ENCODE results near the gene TTLL9. TPM values are rescaled to one million over a fixed set of nuclear protein-coding genes. Genes with fewer than 3 reads are reported as not detected.
A peak's percentile ranks its signal among the peaks of the same experiment; 100 is the strongest.

TTLL9 gene
- total RNA-seq, 1 experiment from 2014 or later = not detected

DNA sequence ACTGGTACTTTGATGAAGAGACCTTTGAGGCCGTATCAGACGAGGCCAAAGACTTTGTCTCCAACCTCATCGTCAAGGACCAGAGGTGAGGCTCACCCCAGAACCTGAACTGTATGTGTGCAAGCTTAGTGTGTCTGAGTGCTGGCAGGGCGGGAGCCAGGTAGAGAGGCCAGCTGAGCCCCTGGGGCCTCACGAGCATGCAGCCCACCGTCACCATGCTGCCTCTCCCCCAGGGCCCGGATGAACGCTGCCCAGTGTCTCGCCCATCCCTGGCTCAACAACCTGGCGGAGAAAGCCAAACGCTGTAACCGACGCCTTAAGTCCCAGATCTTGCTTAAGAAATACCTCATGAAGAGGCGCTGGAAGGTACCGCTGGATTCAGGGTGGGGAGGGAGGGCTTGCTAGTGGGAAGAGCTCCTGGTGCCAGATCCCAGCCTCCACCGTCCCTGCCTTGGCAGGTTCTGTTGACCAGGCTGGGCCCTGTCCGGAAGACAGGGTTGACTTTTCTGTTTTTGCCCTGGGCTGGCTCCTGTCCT, 38.6 kb upstream of the TTLL9 start:
- CTCF ChIA-PET = no interaction called here
- intact Hi-C loops (cut with micrococcal nuclease; ENCODE audit: unreplicated experiment) = no loop called here
- H3K36me3 ChIP-seq (ENCODE audit: insufficient read depth, low read length, poor library complexity, severe bottlenecking) = no peaks in the 10 kb centered on the region

DNA sequence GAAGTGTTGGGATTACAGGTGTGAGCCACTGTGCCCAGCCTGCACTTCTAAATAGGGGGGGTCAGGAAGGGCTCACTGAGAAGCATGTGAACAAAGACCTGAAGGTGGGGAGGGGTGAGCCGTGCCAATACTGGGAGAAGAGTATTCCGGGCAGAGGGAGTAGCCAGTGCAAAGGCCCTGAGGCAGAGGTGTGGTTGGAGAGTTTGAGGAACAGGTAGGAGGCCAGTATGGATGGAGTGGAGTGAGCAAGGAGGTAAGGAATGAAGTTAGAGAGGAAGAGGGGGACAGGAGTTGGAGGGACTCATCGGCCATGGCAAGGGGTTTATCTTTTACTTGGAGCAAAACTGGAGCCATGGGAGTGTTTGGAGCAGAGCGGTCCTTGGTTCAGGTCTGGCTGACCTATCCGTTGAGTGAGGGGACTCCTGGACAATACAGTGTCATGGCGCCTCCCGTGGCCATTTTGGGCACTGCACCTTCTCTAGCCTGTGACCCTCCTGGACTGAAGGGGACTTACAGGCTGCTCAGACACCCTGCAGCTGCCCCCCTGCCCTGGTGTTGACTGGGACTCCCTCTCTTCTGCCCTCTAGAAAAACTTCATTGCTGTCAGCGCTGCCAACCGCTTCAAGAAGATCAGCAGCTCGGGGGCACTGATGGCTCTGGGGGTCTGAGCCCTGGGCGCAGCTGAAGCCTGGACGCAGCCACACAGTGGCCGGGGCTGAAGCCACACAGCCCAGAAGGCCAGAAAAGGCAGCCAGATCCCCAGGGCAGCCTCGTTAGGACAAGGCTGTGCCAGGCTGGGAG, 37.1 kb upstream of the TTLL9 start:
- H3K36me3 ChIP-seq (ENCODE audit: insufficient read depth, low read length, poor library complexity, severe bottlenecking) = no peaks in the 10 kb centered on the region
- H3K4me3 ChIP-seq (ENCODE audit: low read depth, low read length, poor library complexity, severe bottlenecking) = no peak overlapping the region
- POLR2A ChIA-PET (ENCODE audit: low non-redundant PET) = no interaction called here
- no peaks in the 10 kb centered on the region for H3K27me3 ChIP-seq (replicated peaks; ENCODE audit: insufficient read depth, low read depth, low read length, poor library complexity)
- no TSS peak for BruUV-seq (replicated peaks)
- peak; percentile 43 for DNase-seq (ENCODE audit: low spot score)
- no peaks in the 10 kb centered on the region for H3K9me3 ChIP-seq (ENCODE audit: low read depth, low read length, poor library complexity, severe bottlenecking)
- TF ChIP-seq EZH2 (IDR thresholded peaks at IDR 0.05; ENCODE audit: borderline replicate concordance, low read depth, low read length, poor library complexity, severe bottlenecking) = no peak
- TF ChIP-seq, protein P1, sequence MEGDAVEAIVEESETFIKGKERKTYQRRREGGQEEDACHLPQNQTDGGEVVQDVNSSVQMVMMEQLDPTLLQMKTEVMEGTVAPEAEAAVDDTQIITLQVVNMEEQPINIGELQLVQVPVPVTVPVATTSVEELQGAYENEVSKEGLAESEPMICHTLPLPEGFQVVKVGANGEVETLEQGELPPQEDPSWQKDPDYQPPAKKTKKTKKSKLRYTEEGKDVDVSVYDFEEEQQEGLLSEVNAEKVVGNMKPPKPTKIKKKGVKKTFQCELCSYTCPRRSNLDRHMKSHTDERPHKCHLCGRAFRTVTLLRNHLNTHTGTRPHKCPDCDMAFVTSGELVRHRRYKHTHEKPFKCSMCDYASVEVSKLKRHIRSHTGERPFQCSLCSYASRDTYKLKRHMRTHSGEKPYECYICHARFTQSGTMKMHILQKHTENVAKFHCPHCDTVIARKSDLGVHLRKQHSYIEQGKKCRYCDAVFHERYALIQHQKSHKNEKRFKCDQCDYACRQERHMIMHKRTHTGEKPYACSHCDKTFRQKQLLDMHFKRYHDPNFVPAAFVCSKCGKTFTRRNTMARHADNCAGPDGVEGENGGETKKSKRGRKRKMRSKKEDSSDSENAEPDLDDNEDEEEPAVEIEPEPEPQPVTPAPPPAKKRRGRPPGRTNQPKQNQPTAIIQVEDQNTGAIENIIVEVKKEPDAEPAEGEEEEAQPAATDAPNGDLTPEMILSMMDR (conservative IDR thresholded peaks at IDR 0.05; ENCODE audit: low read depth, low read length) = peak; percentile 85
- no peaks in the 10 kb centered on the region for H3K4me1 ChIP-seq (ENCODE audit: insufficient read depth, low read length, poor library complexity, severe bottlenecking)
- intact Hi-C loops (cut with micrococcal nuclease; ENCODE audit: unreplicated experiment) = no loop called here
- H3K27ac ChIP-seq (ENCODE audit: low read depth, low read length, poor library complexity, severe bottlenecking) = no peak overlapping the region
- CTCF ChIA-PET = no interaction called here

More for the DNA sequence above, 38.6 kb upstream of the TTLL9 start:
- BruUV-seq (replicated peaks) = no TSS peak
- Histone ChIP-seq H3K9me3 (ENCODE audit: low read depth, low read length, poor library complexity, severe bottlenecking) (no peaks in the 10 kb centered on the region), H3K4me3 (ENCODE audit: low read depth, low read length, poor library complexity, severe bottlenecking) (no peak overlapping the region), H3K27me3 (replicated peaks; ENCODE audit: insufficient read depth, low read depth, low read length, poor library complexity) (no peaks in the 10 kb centered on the region), H3K27ac (ENCODE audit: low read depth, low read length, poor library complexity, severe bottlenecking) (no peak overlapping the region), H3K4me1 (ENCODE audit: insufficient read depth, low read length, poor library complexity, severe bottlenecking) (no peaks in the 10 kb centered on the region)
- POLR2A ChIA-PET (ENCODE audit: low non-redundant PET) = no interaction called here
- no peak for DNase-seq (ENCODE audit: low spot score)
- TF ChIP-seq, protein P1 (conservative IDR thresholded peaks at IDR 0.05; ENCODE audit: low read depth, low read length) = no peak
- TF ChIP-seq EZH2 (IDR thresholded peaks at IDR 0.05; ENCODE audit: borderline replicate concordance, low read depth, low read length, poor library complexity, severe bottlenecking) = no peak

DNA sequence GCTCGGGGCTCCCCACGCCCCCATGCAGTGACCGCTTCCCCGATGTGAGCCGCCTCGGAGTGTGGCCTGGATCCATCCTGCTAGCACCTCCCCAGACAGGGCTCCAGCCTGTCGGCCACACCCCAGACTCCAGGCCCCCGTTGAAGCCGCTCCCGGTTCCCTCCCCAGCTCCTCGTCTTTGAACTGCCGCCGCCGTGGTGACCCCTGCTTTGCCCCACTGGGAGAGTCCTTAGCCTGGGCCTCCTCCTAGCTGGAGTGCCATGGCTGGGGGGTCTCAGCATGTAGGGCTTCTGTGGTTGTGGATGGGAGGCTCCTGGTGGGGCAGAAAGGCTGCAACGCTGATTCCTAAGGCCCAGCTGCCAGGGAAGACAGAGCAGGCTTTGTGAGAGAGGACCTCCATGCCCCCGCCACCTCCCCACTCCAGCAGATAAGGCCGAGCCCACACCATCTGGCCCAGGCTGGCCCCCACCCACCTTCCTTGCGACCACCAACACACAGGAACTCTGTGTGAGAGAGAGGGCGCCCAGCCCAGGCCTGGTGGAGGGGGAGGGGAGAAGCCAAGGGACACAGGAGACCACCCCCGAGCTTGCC, 36.4 kb upstream of the TTLL9 start:
- BruUV-seq (replicated peaks) = no TSS peak
- no peaks in the 10 kb centered on the region for H3K36me3 ChIP-seq (ENCODE audit: insufficient read depth, low read length, poor library complexity, severe bottlenecking)
- no peaks in the 10 kb centered on the region for H3K4me1 ChIP-seq (ENCODE audit: insufficient read depth, low read length, poor library complexity, severe bottlenecking)
- H3K27ac ChIP-seq (ENCODE audit: low read depth, low read length, poor library complexity, severe bottlenecking) = no peak overlapping the region
- CTCF ChIA-PET = interaction anchor here (0.6 kb wide), 1 partner anchor 221 kb away, joined by 4 read pairs; no protein-coding TSS in a partner anchor
- POLR2A ChIA-PET (ENCODE audit: low non-redundant PET) = no interaction called here
- no peaks in the 10 kb centered on the region for H3K9me3 ChIP-seq (ENCODE audit: low read depth, low read length, poor library complexity, severe bottlenecking)
- H3K27me3 ChIP-seq (replicated peaks; ENCODE audit: insufficient read depth, low read depth, low read length, poor library complexity) = no peaks in the 10 kb centered on the region
- no peak overlapping the region for H3K4me3 ChIP-seq (ENCODE audit: low read depth, low read length, poor library complexity, severe bottlenecking)
- TF ChIP-seq, protein P1 (conservative IDR thresholded peaks at IDR 0.05; ENCODE audit: low read depth, low read length) = no peak
- no peak for TF ChIP-seq EZH2 (IDR thresholded peaks at IDR 0.05; ENCODE audit: borderline replicate concordance, low read depth, low read length, poor library complexity, severe bottlenecking)
- intact Hi-C loops (cut with micrococcal nuclease; ENCODE audit: unreplicated experiment) = no loop called here
- DNase-seq (ENCODE audit: low spot score) = no peak
